HCT116 (cell line): ENCODE results near the gene ITGBL1. TPM values are rescaled to one million over a fixed set of nuclear protein-coding genes. Genes with fewer than 3 reads are reported as not detected.

ENCODE experiments used
- ATAC-seq: fragments of 200-7000 bp; cut with Tn5 transposase; 2 replicates; pipeline ENCODE4 v1.9.1; 2020; ENCODE audit warnings: mild to moderate bottlenecking, moderate library complexity
- BruUV-seq: library from RNA; stranded (reverse); fragments of 400-500 nt; replicated peaks from 2 replicates; lab custom pipeline; 2021; lab: Mats Ljungman, UMichigan
- CTCF ChIA-PET: fragments of 300-600 bp; sonication (Branson Sonifier 250); formaldehyde crosslinking; loops from one replicate; lab custom pipeline; 2021; ENCODE audit warnings: antibody characterized with exemption; lab: Charles Lee
- POLR2A ChIA-PET: fragments of 300-600, 350-600 bp; sonication (Branson Sonifier 250); formaldehyde crosslinking; loops from one replicate; lab custom pipeline; 2021; ENCODE audit warnings: antibody characterized with exemption; lab: Charles Lee
- RAD21 ChIA-PET, 2 experiments: fragments of 300-600 bp; sonication (Branson Sonifier 250); formaldehyde crosslinking; loops; one replicate each; lab custom pipeline; 2023; ENCODE audit warnings: low total read pairs in 2 of 2; ENCODE audit not compliant: uncharacterized antibody in 2 of 2, unreplicated experiment in 2 of 2, low non-redundant PET in 1 of 2; lab: Charles Lee
- DNase-seq: peaks from one replicate; pipeline ENCODE4 v3.0.0-alpha.2; 2010; ENCODE audit warnings: low read depth, low spot score
- H2AFZ ChIP-seq: fragments of 200-600 bp; shearing (Covaris generic), sonication (generic); 2 replicates; pipeline ENCODE4 v1.6.1; 2017; ENCODE audit warnings: low read depth, mixed run types, mixed read lengths, antibody characterized with exemption, low read length; ENCODE audit not compliant: poor library complexity, severe bottlenecking
- H3K27ac ChIP-seq: 2 replicates; pipeline ENCODE4 v1.5.1; 2012; ENCODE audit warnings: low read depth, low read length
- H3K27me3 ChIP-seq: fragments of 200-600 bp; sonication (generic); 2 replicates; pipeline ENCODE4 v1.6.1; 2016; ENCODE audit warnings: mixed run types, low read length, mixed read lengths; ENCODE audit not compliant: insufficient read depth
- H3K36me3 ChIP-seq, 2 experiments: fragments of 200-500 bp in 1 of 2; fragments of 200-600 bp in 1 of 2; sonication (Bioruptor generic) in 1 of 2; sonication (generic) in 1 of 2; 2 replicates each; pipeline versions ENCODE4 v1.5.1 to v1.6.1; 2014 to 2016; ENCODE audit warnings: low read length in 2 of 2, inconsistent platforms in 1 of 2, mixed read lengths in 1 of 2, mixed run types in 1 of 2; ENCODE audit not compliant: insufficient read depth in 2 of 2, control insufficient read depth in 1 of 2
- H3K4me1 ChIP-seq, 2 experiments: fragments of 200-600 bp in 1 of 2; sonication (generic) in 1 of 2; 2 replicates each; pipeline versions ENCODE4 v1.5.1 to v1.6.1; 2012 to 2017; ENCODE audit warnings: low read length in 2 of 2, inconsistent platforms in 1 of 2, mild to moderate bottlenecking in 1 of 2, mixed read lengths in 1 of 2, mixed run types in 1 of 2, moderate library complexity in 1 of 2; ENCODE audit not compliant: insufficient read depth in 2 of 2, control insufficient read depth in 1 of 2
- H3K4me2 ChIP-seq: fragments of 200-600 bp; sonication (generic); 2 replicates; pipeline ENCODE4 v1.6.1; 2017; ENCODE audit warnings: mixed run types, low read length, mixed read lengths
- H3K4me3 ChIP-seq, 2 experiments: fragments of 200-600 bp in 1 of 2; sonication (generic) in 1 of 2; replicated peaks in 1 of 2; 2 replicates each; pipeline ENCODE4 v1.5.1; 2011 to 2016; ENCODE audit warnings: low read length in 2 of 2, control low read depth in 1 of 2, low read depth in 1 of 2, mild to moderate bottlenecking in 1 of 2, mixed read lengths in 1 of 2, mixed run types in 1 of 2
- H3K79me2 ChIP-seq: fragments of 200-600 bp; sonication (generic); 2 replicates; pipeline ENCODE4 v1.6.1; 2017; ENCODE audit warnings: mild to moderate bottlenecking, mixed run types, low read length, moderate library complexity, mixed read lengths; ENCODE audit not compliant: insufficient read depth
- H3K9ac ChIP-seq: fragments of 200-600 bp; sonication (generic); 2 replicates; pipeline ENCODE4 v1.6.1; 2016; ENCODE audit warnings: low read length, mixed read lengths
- H3K9me2 ChIP-seq: fragments of 200-600 bp; sonication (generic), shearing (Covaris generic); 2 replicates; pipeline ENCODE4 v1.6.1; 2017; ENCODE audit warnings: mixed run types, mild to moderate bottlenecking, moderate library complexity; ENCODE audit not compliant: insufficient read depth
- H3K9me3 ChIP-seq, 2 experiments: fragments of 200-500 bp in 1 of 2; fragments of 200-600 bp in 1 of 2; sonication (Bioruptor generic) in 1 of 2; sonication (generic) in 1 of 2; 2 replicates each; pipeline ENCODE4 v1.6.1; 2014 to 2017; ENCODE audit warnings: low read length in 2 of 2, mixed read lengths in 2 of 2, inconsistent platforms in 1 of 2, low read depth in 1 of 2, mild to moderate bottlenecking in 1 of 2, mixed run types in 1 of 2, moderate library complexity in 1 of 2; ENCODE audit not compliant: control insufficient read depth in 1 of 2, insufficient read depth in 1 of 2
- H4K20me1 ChIP-seq: fragments of 200-600 bp; sonication (generic), shearing (Covaris generic); 2 replicates; pipeline ENCODE4 v1.6.1; 2017; ENCODE audit warnings: mixed run types, mild to moderate bottlenecking, moderate library complexity; ENCODE audit not compliant: insufficient read depth
- EGR1 ChIP-seq: IDR thresholded peaks from 2 replicates; pipeline ENCODE4 v1.6.1; 2012; ENCODE audit warnings: low read depth
- ELF1 ChIP-seq: IDR thresholded peaks from 2 replicates; pipeline ENCODE4 v1.6.1; 2012; ENCODE audit warnings: low read depth, borderline replicate concordance
- EZH2 ChIP-seq: fragments of 200-600 bp; sonication (generic); IDR thresholded peaks from 2 replicates; pipeline ENCODE4 v1.6.1; 2017; ENCODE audit warnings: antibody characterized with exemption, mixed run types
- EZH2phosphoT487 ChIP-seq: fragments of 200-600 bp; IDR thresholded peaks from 2 replicates; pipeline ENCODE4 v1.6.1; 2018; ENCODE audit warnings: antibody characterized with exemption, borderline replicate concordance
- JUND ChIP-seq: IDR thresholded peaks from 2 replicates; pipeline ENCODE4 v1.6.1; 2012
- POLR2AphosphoS5 ChIP-seq: IDR thresholded peaks from 2 replicates; pipeline ENCODE4 v1.6.1; 2011; ENCODE audit warnings: mild to moderate bottlenecking, low read depth, low read length, moderate library complexity
- RAD21 ChIP-seq: IDR thresholded peaks from 2 replicates; pipeline ENCODE4 v1.6.1; 2012; ENCODE audit warnings: low read depth, mild to moderate bottlenecking
- SIN3A ChIP-seq: IDR thresholded peaks from 2 replicates; pipeline ENCODE4 v1.6.1; 2012; ENCODE audit warnings: low read depth
- SRF ChIP-seq: IDR thresholded peaks from 2 replicates; pipeline ENCODE4 v1.6.1; 2012; ENCODE audit warnings: low read depth
- TCF7L2 ChIP-seq: IDR thresholded peaks from 2 replicates; pipeline ENCODE4 v1.7.0; 2011; ENCODE audit warnings: borderline replicate concordance, inconsistent platforms; ENCODE audit not compliant: insufficient read depth, insufficient read length; ENCODE audit errors: extremely low read depth
- ZNF274 ChIP-seq: fragments of 200-500 bp; sonication (Bioruptor generic); IDR thresholded peaks from 2 replicates; pipeline ENCODE4 v1.6.1; 2014; ENCODE audit warnings: mild to moderate bottlenecking, low read depth, low read length, inconsistent platforms
- intact Hi-C: fragments of 100-400 bp; cut with micrococcal nuclease; formaldehyde crosslinking; loops from 2 replicates; pipeline ENCODE4 v1.10.0; 2022
- total RNA-seq: library from RNA; stranded (reverse); gene quantifications from one replicate; pipeline ENCODE4 v1.2.1, GENCODE V29; 2021; ENCODE audit not compliant: unreplicated experiment
- TF ChIP-seq, protein P1 (sequence below): IDR thresholded peaks from 2 replicates; pipeline ENCODE4 v1.6.1; 2012
- TF ChIP-seq, protein P2 (sequence below): IDR thresholded peaks from 2 replicates; pipeline ENCODE4 v1.6.1; 2011; ENCODE audit warnings: mild to moderate bottlenecking, low read length, moderate library complexity; ENCODE audit not compliant: insufficient replicate concordance; ENCODE audit errors: extremely low read depth
- TF ChIP-seq, protein P3 (sequence below), 3 experiments: fragments of 200-600 bp in 1 of 3; sonication (generic) in 1 of 3; IDR thresholded peaks in 2 of 3; conservative IDR thresholded peaks in 1 of 3; 2 replicates each; pipeline ENCODE4 v1.5.1; 2012 to 2017; ENCODE audit warnings: low read depth in 2 of 3, low read length in 2 of 3, antibody characterized with exemption in 1 of 3, borderline replicate concordance in 1 of 3, control low read depth in 1 of 3, mild to moderate bottlenecking in 1 of 3, mixed read lengths in 1 of 3, mixed run types in 1 of 3, moderate library complexity in 1 of 3; ENCODE audit not compliant: insufficient read depth in 1 of 3
- TF ChIP-seq, protein P4 (sequence below): IDR thresholded peaks from 2 replicates; pipeline ENCODE4 v1.6.1; 2012
- TF ChIP-seq, protein P5 (sequence below): IDR thresholded peaks from 2 replicates; pipeline ENCODE4 v1.6.1; 2012; ENCODE audit warnings: low read depth

Gene ITGBL1
- total RNA-seq, 1 experiment from 2014 or later: 0.66 TPM

DNA sequence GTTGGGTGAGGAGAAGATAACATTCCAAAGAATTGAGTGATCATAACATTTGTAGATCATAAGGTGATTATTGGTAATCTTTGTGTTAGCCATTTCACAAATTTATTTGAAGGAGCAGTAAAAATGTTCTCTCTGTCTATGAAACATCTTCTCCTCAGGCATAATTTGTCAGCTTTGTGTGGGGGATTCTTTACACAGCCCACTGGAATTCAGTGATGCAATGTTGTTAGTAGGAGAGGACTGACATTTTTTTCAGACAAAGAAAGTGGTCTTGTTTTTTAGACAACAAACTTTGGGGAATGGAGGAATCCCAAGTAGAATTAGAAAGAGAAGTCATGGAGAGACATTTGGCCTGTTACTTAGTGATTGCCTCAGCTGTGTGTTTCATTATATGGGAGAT is 100.3 kb downstream of the ITGBL1 start (continued):
- no peak for TF ChIP-seq SIN3A
- TF ChIP-seq, all 23 proteins: peak for 0

DNA sequence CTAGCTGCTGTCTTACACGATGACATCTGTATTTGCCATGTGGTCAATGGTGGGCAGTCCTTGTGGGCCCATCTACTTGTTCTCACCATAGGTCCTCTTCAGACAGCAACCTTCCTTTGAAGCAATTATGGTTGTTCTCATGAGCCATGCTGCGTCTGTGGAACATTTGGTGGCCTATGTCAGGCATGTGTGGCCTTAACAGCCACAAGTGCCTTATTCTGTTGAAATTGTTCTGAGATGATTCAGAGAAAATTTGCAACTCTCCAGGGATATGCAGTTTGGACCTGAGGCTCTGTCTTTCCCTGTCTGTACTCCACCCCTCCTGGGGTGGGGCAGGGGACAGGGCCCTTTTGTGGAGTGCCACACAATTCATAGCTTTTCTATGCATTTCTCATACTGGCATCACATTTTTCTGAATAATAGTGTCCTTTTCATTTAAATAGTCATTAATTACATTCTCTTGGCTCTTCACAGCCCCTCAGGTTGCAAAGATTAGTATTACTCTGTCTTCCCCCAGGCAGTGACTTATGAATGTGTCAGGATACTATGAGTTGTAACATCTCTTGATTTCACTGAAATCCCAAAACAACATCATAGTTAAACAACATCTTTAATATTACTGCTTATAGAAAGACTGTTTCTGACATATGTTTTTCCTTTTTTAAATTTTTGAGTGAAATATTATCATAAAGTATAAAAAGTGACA is 102.1 kb downstream of the ITGBL1 start:
- Histone ChIP-seq H3K9me2 (no peaks in the 10 kb centered on the region), H3K4me2 (no peak overlapping the region), H3K4me1 (no peaks in the 10 kb centered on the region), H3K36me3 (no peaks in the 10 kb centered on the region), H2AFZ (no peak overlapping the region), H3K27me3 (no peaks in the 10 kb centered on the region), H4K20me1 (no peaks in the 10 kb centered on the region), H3K79me2 (no peaks in the 10 kb centered on the region), H3K9me3 (peaks cover 0 to 11% of the 10 kb centered on the region in 2 experiments; a peak in 1 of 4 replicates), H3K4me3 (no peak overlapping the region), H3K9ac (no peak overlapping the region), H3K27ac (no peak overlapping the region)
- ChIA-PET RAD21 (no interaction called here), POLR2A (no interaction called here), CTCF (no interaction called here)
- TF ChIP-seq EGR1 (no peak), EZH2 (no peak), SRF (no peak), TCF7L2 (no peak), RAD21 (no peak), JUND (no peak), EZH2phosphoT487 (no peak), POLR2AphosphoS5 (no peak), ELF1 (no peak), ZNF274 (no peak)
- TF ChIP-seq, protein P1, sequence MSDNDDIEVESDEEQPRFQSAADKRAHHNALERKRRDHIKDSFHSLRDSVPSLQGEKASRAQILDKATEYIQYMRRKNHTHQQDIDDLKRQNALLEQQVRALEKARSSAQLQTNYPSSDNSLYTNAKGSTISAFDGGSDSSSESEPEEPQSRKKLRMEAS: no peak
- TF ChIP-seq, protein P2, sequence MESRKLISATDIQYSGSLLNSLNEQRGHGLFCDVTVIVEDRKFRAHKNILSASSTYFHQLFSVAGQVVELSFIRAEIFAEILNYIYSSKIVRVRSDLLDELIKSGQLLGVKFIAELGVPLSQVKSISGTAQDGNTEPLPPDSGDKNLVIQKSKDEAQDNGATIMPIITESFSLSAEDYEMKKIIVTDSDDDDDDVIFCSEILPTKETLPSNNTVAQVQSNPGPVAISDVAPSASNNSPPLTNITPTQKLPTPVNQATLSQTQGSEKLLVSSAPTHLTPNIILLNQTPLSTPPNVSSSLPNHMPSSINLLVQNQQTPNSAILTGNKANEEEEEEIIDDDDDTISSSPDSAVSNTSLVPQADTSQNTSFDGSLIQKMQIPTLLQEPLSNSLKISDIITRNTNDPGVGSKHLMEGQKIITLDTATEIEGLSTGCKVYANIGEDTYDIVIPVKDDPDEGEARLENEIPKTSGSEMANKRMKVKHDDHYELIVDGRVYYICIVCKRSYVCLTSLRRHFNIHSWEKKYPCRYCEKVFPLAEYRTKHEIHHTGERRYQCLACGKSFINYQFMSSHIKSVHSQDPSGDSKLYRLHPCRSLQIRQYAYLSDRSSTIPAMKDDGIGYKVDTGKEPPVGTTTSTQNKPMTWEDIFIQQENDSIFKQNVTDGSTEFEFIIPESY: no peak
- TF ChIP-seq, protein P3, sequence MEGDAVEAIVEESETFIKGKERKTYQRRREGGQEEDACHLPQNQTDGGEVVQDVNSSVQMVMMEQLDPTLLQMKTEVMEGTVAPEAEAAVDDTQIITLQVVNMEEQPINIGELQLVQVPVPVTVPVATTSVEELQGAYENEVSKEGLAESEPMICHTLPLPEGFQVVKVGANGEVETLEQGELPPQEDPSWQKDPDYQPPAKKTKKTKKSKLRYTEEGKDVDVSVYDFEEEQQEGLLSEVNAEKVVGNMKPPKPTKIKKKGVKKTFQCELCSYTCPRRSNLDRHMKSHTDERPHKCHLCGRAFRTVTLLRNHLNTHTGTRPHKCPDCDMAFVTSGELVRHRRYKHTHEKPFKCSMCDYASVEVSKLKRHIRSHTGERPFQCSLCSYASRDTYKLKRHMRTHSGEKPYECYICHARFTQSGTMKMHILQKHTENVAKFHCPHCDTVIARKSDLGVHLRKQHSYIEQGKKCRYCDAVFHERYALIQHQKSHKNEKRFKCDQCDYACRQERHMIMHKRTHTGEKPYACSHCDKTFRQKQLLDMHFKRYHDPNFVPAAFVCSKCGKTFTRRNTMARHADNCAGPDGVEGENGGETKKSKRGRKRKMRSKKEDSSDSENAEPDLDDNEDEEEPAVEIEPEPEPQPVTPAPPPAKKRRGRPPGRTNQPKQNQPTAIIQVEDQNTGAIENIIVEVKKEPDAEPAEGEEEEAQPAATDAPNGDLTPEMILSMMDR (IDR thresholded peaks at IDR 0.05 in 2 of 3, conservative IDR thresholded peaks at IDR 0.05 in 1 of 3; ENCODE audit: borderline replicate concordance in 1 of 3, insufficient read depth in 1 of 3, low read depth in 2 of 3, low read length in 2 of 3): no peak
- TF ChIP-seq, protein P4, sequence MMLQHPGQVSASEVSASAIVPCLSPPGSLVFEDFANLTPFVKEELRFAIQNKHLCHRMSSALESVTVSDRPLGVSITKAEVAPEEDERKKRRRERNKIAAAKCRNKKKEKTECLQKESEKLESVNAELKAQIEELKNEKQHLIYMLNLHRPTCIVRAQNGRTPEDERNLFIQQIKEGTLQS: no peak
- TF ChIP-seq, protein P5, sequence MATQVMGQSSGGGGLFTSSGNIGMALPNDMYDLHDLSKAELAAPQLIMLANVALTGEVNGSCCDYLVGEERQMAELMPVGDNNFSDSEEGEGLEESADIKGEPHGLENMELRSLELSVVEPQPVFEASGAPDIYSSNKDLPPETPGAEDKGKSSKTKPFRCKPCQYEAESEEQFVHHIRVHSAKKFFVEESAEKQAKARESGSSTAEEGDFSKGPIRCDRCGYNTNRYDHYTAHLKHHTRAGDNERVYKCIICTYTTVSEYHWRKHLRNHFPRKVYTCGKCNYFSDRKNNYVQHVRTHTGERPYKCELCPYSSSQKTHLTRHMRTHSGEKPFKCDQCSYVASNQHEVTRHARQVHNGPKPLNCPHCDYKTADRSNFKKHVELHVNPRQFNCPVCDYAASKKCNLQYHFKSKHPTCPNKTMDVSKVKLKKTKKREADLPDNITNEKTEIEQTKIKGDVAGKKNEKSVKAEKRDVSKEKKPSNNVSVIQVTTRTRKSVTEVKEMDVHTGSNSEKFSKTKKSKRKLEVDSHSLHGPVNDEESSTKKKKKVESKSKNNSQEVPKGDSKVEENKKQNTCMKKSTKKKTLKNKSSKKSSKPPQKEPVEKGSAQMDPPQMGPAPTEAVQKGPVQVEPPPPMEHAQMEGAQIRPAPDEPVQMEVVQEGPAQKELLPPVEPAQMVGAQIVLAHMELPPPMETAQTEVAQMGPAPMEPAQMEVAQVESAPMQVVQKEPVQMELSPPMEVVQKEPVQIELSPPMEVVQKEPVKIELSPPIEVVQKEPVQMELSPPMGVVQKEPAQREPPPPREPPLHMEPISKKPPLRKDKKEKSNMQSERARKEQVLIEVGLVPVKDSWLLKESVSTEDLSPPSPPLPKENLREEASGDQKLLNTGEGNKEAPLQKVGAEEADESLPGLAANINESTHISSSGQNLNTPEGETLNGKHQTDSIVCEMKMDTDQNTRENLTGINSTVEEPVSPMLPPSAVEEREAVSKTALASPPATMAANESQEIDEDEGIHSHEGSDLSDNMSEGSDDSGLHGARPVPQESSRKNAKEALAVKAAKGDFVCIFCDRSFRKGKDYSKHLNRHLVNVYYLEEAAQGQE: no peak
- no TSS peak for BruUV-seq
- ATAC-seq: no peak
- no peak for DNase-seq
- intact Hi-C loops: no loop called here
